Stimulated activated CD4-positive, alpha-beta T cell treated with anti-CD3 and anti-CD28 coated beads, Interleukin-4, amount 100 ng/mL, for 24 hours (primary cell): ENCODE results near the gene VIPAS39.

Source experiments
- DNase-seq: peaks from one replicate; pipeline ENCODE4 v3.0.0-alpha.2; 2020

Gene VIPAS39

GRCh38 chr14:77457522-77458248 is at the start of gene VIPAS39, which contains the start of gene AHSA1:
Gene VIPAS39, minus strand, starts transcription at chr14:77457601. Its CDS starts 3,499 bp downstream, at chr14:77454102.
Gene AHSA1, plus strand, starts transcription at chr14:77458093. Its CDS starts 97 bp downstream, at chr14:77458190.
- DNase-seq = peak; percentile 96

- no peak for DNase-seq
Observed at GRCh38 chr14:77505031-77505430, 47.6 kb upstream of the VIPAS39 start.

GRCh38 chr14:77503138-77503537 is 45.7 kb upstream of the VIPAS39 start:
- DNase-seq = no peak

- no peak for DNase-seq
Observed at GRCh38 chr14:77502109-77502782, 44.8 kb upstream of the VIPAS39 start.

GRCh38 chr14:77498984-77499527 is 41.7 kb upstream of the VIPAS39 start:
- no peak for DNase-seq

GRCh38 chr14:77498120-77498979 is 40.9 kb upstream of the VIPAS39 start, which contains the start of gene ISM2:
Gene ISM2, minus strand, starts transcription at chr14:77498816. Its CDS starts 23 bp downstream, at chr14:77498793.
- peak; percentile 35 for DNase-seq

GRCh38 chr14:77495334-77495733 is 37.9 kb upstream of the VIPAS39 start:
- no peak for DNase-seq

GRCh38 chr14:77491056-77491455 is 33.7 kb upstream of the VIPAS39 start:
- DNase-seq = no peak

GRCh38 chr14:77490347-77490986 is 33.1 kb upstream of the VIPAS39 start:
- no peak for DNase-seq

- no peak for DNase-seq
Observed at GRCh38 chr14:77489041-77489440, 31.6 kb upstream of the VIPAS39 start.

GRCh38 chr14:77488558-77488957 is 31.2 kb upstream of the VIPAS39 start:
- DNase-seq = no peak

GRCh38 chr14:77485901-77486678 is 28.7 kb upstream of the VIPAS39 start:
- DNase-seq = no peak

GRCh38 chr14:77485256-77485655 is 27.9 kb upstream of the VIPAS39 start:
- DNase-seq = no peak

GRCh38 chr14:77482422-77482821 is 25.0 kb upstream of the VIPAS39 start:
- DNase-seq = no peak

- no peak for DNase-seq
Observed at GRCh38 chr14:77478796-77479195, 21.4 kb upstream of the VIPAS39 start.

GRCh38 chr14:77478029-77478428 is 20.6 kb upstream of the VIPAS39 start:
- no peak for DNase-seq

- no peak for DNase-seq
Observed at GRCh38 chr14:77475432-77476115, 18.2 kb upstream of the VIPAS39 start.

- DNase-seq = no peak
Observed at GRCh38 chr14:77474479-77475177, 17.2 kb upstream of the VIPAS39 start.

- DNase-seq = no peak
Observed at GRCh38 chr14:77473921-77474320, 16.5 kb upstream of the VIPAS39 start.

GRCh38 chr14:77470224-77470870 is 12.9 kb upstream of the VIPAS39 start:
- no peak for DNase-seq
